Amygdala (tissue), 56 donors: ENCODE data around the gene SLC4A1.
A peak's percentile ranks its signal among the peaks of the same experiment; 100 is the strongest.

Source experiments
- DNase-seq, 56 donors: peaks; one replicate each; lab custom pipeline; 2025; lab: John Stamatoyannopoulos, UW

The SLC4A1 gene

GRCh38 chr17:44222112-44222869 is 45.6 kb downstream of the SLC4A1 start:
- DNase-seq, result peak in 55 of 56 donors; percentile 40 to 89 (median 77)

DNA sequence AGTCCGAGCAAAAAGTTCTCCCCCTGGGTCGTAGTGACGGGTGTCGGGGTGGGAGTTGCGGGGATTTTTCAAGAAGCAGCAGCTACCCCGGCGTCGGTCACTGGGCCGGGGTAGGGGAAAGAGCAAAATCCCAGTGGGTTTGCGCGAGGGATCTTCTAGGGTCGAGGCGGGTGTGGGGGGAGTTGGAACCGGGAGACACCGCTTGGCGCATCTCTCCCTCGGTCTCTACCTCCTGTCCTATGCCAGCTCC is 46.1 kb downstream of the SLC4A1 start:
- peak in 2 of 56 donors; percentile 48 to 49 for DNase-seq

DNA sequence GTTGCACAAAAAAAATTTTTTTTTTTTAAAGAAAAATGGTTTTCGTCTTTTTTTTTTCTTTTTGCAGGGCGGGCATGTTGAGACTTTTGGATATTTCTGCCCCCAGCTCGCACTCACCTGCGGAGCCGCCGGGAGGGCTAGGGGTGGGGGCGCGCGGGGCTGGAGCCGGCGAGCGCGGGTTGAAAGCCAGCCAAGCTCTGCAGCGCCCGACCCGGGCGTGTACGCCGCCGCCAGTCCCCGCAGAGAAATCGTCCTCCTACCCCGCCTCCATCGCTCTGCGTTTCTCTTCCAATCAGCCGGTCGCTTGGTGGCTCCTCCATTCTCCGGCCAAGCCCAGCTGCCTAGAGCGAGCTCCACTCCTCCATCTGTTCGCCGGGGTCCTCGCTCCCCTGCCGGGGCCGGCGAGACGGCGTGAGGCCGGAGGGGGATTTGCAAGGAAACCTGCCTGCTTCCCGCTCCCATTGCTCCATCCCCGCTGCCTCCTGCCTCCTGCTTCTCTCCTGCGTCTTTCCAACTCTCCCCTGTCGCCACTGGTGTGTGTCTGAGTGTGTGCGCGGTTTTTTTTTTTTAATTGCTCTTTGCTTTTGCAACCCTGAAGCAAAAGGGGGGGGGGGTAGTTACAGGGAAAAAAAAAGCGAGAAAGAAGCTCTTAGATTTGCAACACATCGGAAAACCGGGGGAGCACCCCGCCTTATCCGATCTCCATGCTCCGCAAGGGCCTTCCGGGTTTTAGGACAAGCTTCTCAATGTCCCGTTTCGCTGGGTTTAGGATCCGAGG is 46.7 kb downstream of the SLC4A1 start:
- DNase-seq, result peak in 53 of 56 donors; percentile 18 to 82 (median 66)

- peak in 30 of 56 donors; percentile 16 to 79 (median 56) for DNase-seq
Observed at GRCh38 chr17:44220213-44221083, 47.5 kb downstream of the SLC4A1 start.

GRCh38 chr17:44219616-44220212 is 48.2 kb downstream of the SLC4A1 start, which contains the start of gene UBTF:
UBTF (minus strand) TSS chr17:44219675; CDS start chr17:44218229, 1,446 bp downstream.
- DNase-seq, result peak in 48 of 56 donors; percentile 19 to 86 (median 68)

- DNase-seq, result peak in 23 of 56 donors; percentile 36 to 77 (median 59)
Observed at GRCh38 chr17:44219108-44219615, 48.8 kb downstream of the SLC4A1 start.

DNA sequence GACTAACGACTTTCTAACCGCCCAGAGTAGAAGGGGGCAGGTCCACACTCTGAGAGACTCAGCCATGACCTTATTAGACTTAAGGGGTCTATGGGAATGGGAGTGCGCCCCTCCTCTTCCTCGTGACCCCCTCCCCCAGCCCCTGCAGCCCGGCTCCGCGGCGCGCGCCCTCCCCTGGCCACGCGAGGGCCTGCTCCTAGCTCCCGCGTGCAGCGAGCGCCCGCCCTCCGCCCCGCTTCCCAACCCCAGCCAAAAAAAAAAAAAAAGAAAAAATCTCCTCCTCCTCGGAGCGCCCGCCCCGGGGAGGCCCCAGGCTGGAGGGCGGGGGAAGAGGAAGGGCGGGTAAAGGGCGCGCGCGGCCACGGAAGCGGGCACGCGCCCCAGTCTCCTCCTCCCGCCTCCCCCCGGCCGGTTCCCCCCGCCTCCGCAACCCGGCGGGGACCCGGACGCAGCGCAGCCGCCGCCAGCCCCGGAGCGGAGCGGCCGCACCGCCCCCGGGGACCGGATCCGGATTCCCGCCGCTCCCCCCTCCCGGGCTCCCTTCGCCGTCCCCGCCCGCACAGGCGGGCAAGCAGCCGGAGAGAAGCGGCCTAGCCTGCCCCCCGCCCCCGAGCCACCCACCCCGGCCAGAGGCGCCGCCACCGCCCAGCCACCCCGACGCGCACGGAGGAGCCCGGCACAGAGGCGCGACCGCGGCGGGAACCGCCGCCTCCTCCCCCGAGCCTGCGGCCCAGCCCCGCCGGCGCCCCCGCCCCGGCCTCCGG is 49.4 kb downstream of the SLC4A1 start:
- DNase-seq, result peak in 55 of 56 donors; percentile 33 to 91 (median 73)

GRCh38 chr17:44217738-44218343 is 50.1 kb downstream of the SLC4A1 start:
- DNase-seq, result peak in 2 of 56 donors; percentile 51 to 65

GRCh38 chr17:44216694-44217093 is 51.2 kb downstream of the SLC4A1 start:
- DNase-seq, result no peak

DNA sequence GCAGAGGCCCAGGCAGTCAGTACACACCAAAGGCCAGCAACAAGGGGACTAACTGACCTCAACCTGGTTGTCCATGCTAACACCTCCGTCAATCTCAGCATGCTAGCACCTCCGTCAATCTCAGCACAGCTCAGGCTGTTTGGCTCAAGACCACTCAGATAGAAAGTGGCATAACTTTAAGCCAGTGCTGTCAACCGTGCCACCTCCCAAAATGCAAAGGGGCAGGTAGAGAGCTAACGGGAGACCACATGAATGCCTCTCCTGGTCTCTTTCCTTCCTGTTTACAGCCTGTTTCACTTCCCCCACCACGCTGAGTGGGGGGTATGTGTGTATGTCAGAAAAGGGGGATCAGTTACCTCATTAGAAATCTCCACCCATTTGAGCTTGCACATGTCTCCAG is 51.8 kb downstream of the SLC4A1 start:
- no peak for DNase-seq

DNA sequence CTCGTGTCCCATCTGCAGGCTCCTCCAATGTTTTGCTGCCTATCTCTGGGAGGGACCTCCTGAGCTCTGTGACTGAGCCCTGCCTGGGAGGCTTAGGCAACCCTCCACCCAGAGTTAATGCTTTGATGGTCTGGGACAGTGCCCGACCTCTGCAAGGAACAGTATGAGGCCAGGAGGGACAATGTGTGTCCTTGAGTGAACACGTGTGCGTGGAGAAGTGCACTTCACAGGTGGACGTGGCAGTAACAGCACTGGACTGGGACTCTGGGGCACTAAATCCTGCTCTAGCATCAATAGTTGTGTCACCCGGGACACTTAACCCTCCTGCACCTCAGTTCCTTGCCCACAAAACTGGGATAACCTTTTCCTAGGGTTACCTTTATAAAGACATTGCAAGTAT is 53.0 kb downstream of the SLC4A1 start:
- DNase-seq, result no peak

GRCh38 chr17:44214230-44214494 is 53.8 kb downstream of the SLC4A1 start:
- no peak for DNase-seq

DNA sequence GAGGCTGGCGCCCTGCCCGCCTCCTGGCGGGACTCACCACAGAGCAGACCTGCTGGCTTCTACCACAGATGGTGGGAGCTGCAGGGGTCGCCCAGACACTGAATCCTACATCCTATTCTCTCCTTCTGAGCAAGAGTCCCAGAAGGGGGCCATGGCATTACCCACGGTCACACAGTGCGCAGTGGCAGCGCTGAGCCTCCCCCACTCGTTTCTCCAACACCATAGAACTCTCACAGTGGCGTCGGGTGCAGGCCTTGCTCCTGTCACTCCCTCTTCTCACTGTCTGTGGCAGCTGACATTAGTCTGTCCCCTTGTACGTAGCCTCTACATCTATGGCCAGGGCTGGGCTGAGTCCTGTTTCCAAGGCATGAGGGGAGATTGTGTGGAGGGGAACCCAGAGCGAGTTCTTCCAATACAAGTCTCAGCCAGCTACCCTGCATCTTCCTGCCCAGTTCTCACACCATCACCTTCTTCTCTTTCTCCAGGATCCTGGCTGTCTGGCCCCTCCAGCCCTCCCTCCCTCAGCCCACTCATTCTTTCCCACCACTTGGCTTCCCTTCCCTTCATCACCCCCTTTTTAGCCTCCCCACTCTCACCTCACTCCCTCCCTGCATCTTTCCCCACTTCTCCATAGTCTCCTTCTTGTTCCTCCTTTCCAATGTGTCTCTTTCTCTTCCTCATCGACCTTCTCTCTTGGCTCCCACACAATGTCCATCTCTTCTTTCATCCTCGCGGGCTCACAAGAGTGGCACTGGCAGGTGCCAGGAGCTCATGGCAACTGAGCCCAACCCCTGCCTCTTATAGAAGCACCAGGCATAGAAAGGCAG is 54.3 kb downstream of the SLC4A1 start:
- DNase-seq, result no peak

DNA sequence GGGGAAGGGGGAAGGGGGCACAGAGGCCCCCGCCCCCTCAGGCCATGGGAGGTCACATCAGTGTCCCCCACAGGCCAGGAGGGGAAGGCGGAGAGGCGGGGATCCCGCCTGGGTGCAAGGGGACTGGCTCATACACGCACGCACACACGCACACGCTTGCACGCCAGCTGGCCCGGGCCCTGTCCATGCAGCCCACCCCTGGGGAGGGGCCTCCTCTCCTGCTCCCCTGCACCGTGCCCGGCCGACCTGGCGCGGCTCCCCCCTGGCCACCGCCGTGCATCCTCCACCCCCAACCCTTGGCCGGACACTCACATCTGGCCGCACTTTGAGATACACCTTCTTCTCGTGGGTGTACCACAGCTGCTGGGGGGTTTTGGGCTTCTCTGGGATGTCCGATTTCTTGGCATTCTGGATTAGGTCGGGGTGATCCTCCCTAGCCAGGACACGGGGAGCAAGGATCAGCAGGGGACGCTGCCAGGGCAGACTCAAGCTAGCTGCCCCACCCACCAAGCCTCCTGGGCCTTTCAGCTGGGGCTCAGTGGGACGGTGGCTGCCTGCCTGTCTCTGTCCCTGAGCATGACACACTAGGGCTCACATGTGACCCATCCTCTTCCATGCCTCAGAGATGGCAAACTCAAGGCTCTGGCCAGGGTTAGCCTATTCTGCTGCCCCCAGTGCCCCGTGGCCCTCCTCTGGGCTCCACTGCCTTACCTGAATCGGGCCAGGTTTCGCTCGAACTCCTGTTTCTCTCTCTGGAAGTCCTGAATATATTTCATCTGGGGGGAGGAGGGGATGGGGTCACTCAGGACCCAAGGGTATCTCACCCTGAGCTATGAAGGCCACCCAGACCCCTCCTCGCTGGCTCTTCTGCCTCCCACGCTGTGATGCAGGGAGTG is 55.2 kb downstream of the SLC4A1 start:
- no peak for DNase-seq

GRCh38 chr17:44211281-44212265 is 56.4 kb downstream of the SLC4A1 start:
- DNase-seq, result no peak
